ENCODE measurements around the gene MEGF11.

Gene MEGF11

GRCh38 chr15:65962187-65962586 lies 291.4 kb downstream of the MEGF11 start:
- no peak overlapping the region for H3K4me3 Mint-ChIP-seq
- H3K27ac Mint-ChIP-seq, result no peak overlapping the region
- no peaks in the 10 kb centered on the region for H3K4me1 Mint-ChIP-seq (ENCODE audit: low read depth)
- H3K27me3 Mint-ChIP-seq (ENCODE audit: low read depth), result peaks cover 20% of the 10 kb centered on the region
- no peaks in the 10 kb centered on the region for H3K9me3 Mint-ChIP-seq
- no peak for DNase-seq (ENCODE audit: low spot score)
- H3K36me3 Mint-ChIP-seq (ENCODE audit: low read depth), result no peaks in the 10 kb centered on the region

- H3K9me3 Mint-ChIP-seq, result no peaks in the 10 kb centered on the region
- H3K36me3 Mint-ChIP-seq (ENCODE audit: low read depth), result no peaks in the 10 kb centered on the region
- no peaks in the 10 kb centered on the region for H3K4me1 Mint-ChIP-seq (ENCODE audit: low read depth)
- no peak overlapping the region for H3K27ac Mint-ChIP-seq
- H3K4me3 Mint-ChIP-seq, result no peak overlapping the region
- peaks cover 30% of the 10 kb centered on the region for H3K27me3 Mint-ChIP-seq (ENCODE audit: low read depth)
- no peak for DNase-seq (ENCODE audit: low spot score)
Observed at GRCh38 chr15:65960586-65960985, 293.0 kb downstream of the MEGF11 start.

GRCh38 chr15:65958835-65959234 lies 294.7 kb downstream of the MEGF11 start:
- Mint-ChIP-seq H3K4me1 (ENCODE audit: low read depth) (no peaks in the 10 kb centered on the region), H3K9me3 (no peaks in the 10 kb centered on the region), H3K27ac (no peak overlapping the region), H3K4me3 (no peak overlapping the region), H3K36me3 (ENCODE audit: low read depth) (no peaks in the 10 kb centered on the region), H3K27me3 (ENCODE audit: low read depth) (peaks cover 30% of the 10 kb centered on the region)
- DNase-seq (ENCODE audit: low spot score), result no peak

GRCh38 chr15:65957451-65957850 lies 296.1 kb downstream of the MEGF11 start:
- Mint-ChIP-seq H3K4me3 (no peak overlapping the region), H3K27ac (no peak overlapping the region), H3K27me3 (ENCODE audit: low read depth) (peaks cover 23% of the 10 kb centered on the region), H3K4me1 (ENCODE audit: low read depth) (no peaks in the 10 kb centered on the region), H3K9me3 (no peaks in the 10 kb centered on the region), H3K36me3 (ENCODE audit: low read depth) (no peaks in the 10 kb centered on the region)
- DNase-seq (ENCODE audit: low spot score), result no peak

DNA sequence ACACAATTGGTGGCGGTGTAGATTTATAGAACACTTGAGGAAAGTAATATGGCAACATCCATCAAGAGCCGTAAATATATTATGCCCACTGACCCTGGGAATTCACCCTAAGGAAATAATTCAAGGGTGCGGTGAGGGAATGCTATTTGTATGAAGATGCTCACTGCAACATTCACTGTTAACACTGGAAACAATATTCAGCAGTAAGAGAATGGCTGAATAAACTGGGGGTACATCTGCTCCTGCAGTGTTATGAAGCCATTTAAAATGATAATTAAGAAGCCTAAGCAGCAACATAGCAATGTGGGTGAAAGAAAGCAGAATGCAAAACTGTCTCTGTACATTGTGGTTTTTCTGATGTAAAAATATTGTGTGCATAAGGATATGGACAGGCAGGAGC lies 296.7 kb downstream of the MEGF11 start:
- Mint-ChIP-seq H3K9me3 (no peaks in the 10 kb centered on the region), H3K4me1 (ENCODE audit: low read depth) (no peaks in the 10 kb centered on the region), H3K27ac (no peak overlapping the region), H3K27me3 (ENCODE audit: low read depth) (peaks cover 23% of the 10 kb centered on the region), H3K4me3 (no peak overlapping the region), H3K36me3 (ENCODE audit: low read depth) (no peaks in the 10 kb centered on the region)
- DNase-seq (ENCODE audit: low spot score), result no peak

DNA sequence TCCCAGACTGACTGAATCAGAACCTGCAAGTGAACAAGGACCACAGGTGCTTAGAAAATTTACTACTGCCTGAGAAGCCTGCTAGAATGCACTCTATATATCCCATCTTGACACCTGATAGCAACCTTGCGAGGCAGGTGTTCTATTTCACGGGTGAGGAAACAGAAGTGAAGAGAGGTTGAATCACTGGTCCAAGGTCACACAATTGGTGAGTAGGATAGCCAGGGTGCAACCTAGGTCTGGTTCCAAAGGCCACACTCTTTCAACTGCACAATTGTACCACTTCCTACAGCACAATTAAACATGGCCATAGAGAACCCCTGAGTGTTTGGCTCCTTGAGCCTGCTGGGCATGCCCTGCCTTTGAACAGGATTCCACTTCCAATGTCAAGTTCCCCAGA lies 297.2 kb downstream of the MEGF11 start:
- no peaks in the 10 kb centered on the region for H3K36me3 Mint-ChIP-seq (ENCODE audit: low read depth)
- H3K27me3 Mint-ChIP-seq (ENCODE audit: low read depth), result peaks cover 18% of the 10 kb centered on the region
- no peak for DNase-seq (ENCODE audit: low spot score)
- no peak overlapping the region for H3K4me3 Mint-ChIP-seq
- no peak overlapping the region for H3K27ac Mint-ChIP-seq
- no peaks in the 10 kb centered on the region for H3K4me1 Mint-ChIP-seq (ENCODE audit: low read depth)
- no peaks in the 10 kb centered on the region for H3K9me3 Mint-ChIP-seq

GRCh38 chr15:65954289-65954741 lies 299.2 kb downstream of the MEGF11 start:
- Mint-ChIP-seq H3K27ac (no peak overlapping the region), H3K27me3 (ENCODE audit: low read depth) (peaks cover 11% of the 10 kb centered on the region), H3K4me1 (ENCODE audit: low read depth) (no peaks in the 10 kb centered on the region), H3K4me3 (no peak overlapping the region), H3K9me3 (no peaks in the 10 kb centered on the region), H3K36me3 (ENCODE audit: low read depth) (no peaks in the 10 kb centered on the region)
- no peak for DNase-seq (ENCODE audit: low spot score)

DNA sequence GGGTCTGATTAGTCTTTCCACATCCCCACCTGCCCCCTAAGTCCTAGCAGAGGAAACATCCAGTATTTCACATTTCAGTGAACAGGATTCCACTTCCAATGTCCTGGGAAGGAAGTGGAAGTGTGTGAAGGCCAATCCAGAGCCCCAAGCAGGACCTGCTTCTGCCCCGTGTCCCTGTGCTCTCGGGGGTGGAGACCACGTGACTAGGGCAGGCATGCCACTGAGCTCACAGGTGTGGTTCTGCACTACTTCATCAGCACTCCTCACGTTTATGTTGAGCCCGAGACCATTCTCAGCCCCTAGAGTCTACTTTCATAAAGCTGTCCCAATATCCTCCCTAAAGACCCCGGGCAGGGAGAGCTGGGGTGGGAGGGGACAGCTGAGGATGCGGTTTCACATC lies 299.9 kb downstream of the MEGF11 start:
- H3K4me3 Mint-ChIP-seq, result no peak overlapping the region
- no peaks in the 10 kb centered on the region for H3K4me1 Mint-ChIP-seq (ENCODE audit: low read depth)
- H3K27me3 Mint-ChIP-seq (ENCODE audit: low read depth), result peaks cover 15% of the 10 kb centered on the region
- H3K36me3 Mint-ChIP-seq (ENCODE audit: low read depth), result no peaks in the 10 kb centered on the region
- no peak overlapping the region for H3K27ac Mint-ChIP-seq
- H3K9me3 Mint-ChIP-seq, result no peaks in the 10 kb centered on the region
- no peak for DNase-seq (ENCODE audit: low spot score)

GRCh38 chr15:65952391-65953053 lies 301.0 kb downstream of the MEGF11 start:
- H3K4me3 Mint-ChIP-seq, result no peak overlapping the region
- H3K9me3 Mint-ChIP-seq, result no peaks in the 10 kb centered on the region
- H3K36me3 Mint-ChIP-seq (ENCODE audit: low read depth), result no peaks in the 10 kb centered on the region
- H3K27ac Mint-ChIP-seq, result no peak overlapping the region
- DNase-seq (ENCODE audit: low spot score), result no peak
- H3K27me3 Mint-ChIP-seq (ENCODE audit: low read depth), result peaks cover 15% of the 10 kb centered on the region
- H3K4me1 Mint-ChIP-seq (ENCODE audit: low read depth), result no peaks in the 10 kb centered on the region

DNA sequence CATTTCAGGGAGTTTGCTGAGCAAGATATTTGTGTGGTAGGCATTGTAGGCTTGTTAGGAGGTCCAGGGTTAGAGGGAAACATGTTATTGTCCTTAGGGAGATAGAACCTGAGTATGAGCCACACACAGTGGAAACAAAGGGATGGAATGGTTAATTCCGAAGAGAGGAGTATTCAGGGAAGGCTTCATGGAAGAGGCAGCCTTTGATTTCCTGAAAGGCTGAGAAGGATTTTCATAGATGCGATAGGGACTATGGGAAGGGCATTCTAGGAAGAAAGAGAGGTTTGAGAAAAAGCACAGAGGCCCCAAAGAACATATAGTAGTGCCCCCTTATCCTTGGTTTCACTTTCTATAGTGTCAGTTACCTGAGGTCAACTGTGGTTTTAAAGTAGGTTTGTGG lies 302.5 kb downstream of the MEGF11 start:
- Mint-ChIP-seq H3K27ac (no peak overlapping the region), H3K4me3 (no peak overlapping the region), H3K4me1 (ENCODE audit: low read depth) (no peaks in the 10 kb centered on the region), H3K27me3 (ENCODE audit: low read depth) (peaks cover 11% of the 10 kb centered on the region), H3K9me3 (no peaks in the 10 kb centered on the region), H3K36me3 (ENCODE audit: low read depth) (no peaks in the 10 kb centered on the region)
- DNase-seq (ENCODE audit: low spot score), result no peak

DNA sequence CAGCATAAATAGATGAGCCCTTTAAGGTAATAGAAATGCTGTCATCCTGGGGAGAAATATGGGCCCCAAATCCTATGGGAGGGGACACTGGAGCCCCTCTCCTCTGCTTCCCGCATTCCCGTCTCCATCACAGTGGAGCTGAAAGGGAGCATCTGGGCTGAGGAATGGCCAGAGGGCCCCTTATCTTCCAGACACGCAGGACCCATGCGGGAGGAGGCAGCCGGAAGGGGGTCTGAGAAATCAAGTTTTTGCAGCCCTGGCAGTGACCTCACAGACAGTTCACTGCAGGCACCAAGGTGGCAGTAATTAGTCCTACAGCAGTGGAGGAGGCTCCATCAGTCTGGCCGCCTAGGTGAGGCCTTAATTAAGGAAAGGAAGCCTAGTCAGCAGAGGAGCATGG lies 304.1 kb downstream of the MEGF11 start:
- H3K4me3 Mint-ChIP-seq, result no peak overlapping the region
- H3K4me1 Mint-ChIP-seq (ENCODE audit: low read depth), result no peaks in the 10 kb centered on the region
- no peaks in the 10 kb centered on the region for H3K9me3 Mint-ChIP-seq
- peaks cover 8% of the 10 kb centered on the region for H3K27me3 Mint-ChIP-seq (ENCODE audit: low read depth)
- DNase-seq (ENCODE audit: low spot score), result no peak
- no peaks in the 10 kb centered on the region for H3K36me3 Mint-ChIP-seq (ENCODE audit: low read depth)
- H3K27ac Mint-ChIP-seq, result no peak overlapping the region

DNA sequence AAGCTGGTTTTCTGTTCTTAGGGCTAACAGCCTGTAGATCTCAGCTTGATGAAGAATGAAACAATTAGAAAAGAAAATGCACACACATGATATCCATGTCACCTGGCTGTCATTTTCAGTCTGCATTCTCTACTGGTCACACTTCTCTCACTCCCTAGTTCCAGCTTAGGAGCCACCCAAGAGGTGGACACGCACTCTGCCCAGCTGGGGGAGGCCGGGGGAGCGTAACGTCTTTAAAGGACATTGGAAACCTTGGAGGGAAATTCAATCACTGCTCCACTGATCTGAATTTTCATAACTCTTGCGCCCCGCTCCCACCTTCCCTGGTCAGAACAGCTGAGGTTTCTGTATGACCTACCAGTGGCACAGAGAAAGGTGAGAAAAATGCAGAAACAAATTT lies 304.5 kb downstream of the MEGF11 start:
- Mint-ChIP-seq H3K4me1 (ENCODE audit: low read depth) (no peaks in the 10 kb centered on the region), H3K27ac (no peak overlapping the region), H3K9me3 (no peaks in the 10 kb centered on the region), H3K4me3 (no peak overlapping the region), H3K27me3 (ENCODE audit: low read depth) (peaks cover 11% of the 10 kb centered on the region), H3K36me3 (ENCODE audit: low read depth) (no peaks in the 10 kb centered on the region)
- no peak for DNase-seq (ENCODE audit: low spot score)

DNA sequence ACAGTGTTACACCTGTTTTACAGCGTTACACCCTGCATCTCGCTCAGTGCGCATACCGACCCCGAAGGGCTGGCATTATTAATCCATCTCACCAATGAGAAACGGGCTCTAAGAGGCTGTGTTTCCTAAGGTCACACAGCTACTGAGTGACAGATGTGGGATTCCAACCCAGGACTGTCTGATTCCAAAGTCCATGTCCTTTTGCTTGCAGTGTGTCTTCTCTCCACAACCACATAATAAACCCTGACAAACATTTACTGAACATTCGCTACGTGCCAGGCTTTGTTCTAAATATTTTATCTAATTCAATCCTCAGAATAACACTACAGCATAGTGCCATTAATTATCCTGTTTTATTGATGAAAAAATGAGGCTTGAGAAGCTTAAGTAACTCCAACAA lies 305.2 kb downstream of the MEGF11 start:
- H3K27me3 Mint-ChIP-seq (ENCODE audit: low read depth), result peaks cover 17% of the 10 kb centered on the region
- no peaks in the 10 kb centered on the region for H3K9me3 Mint-ChIP-seq
- DNase-seq (ENCODE audit: low spot score), result no peak
- no peak overlapping the region for H3K27ac Mint-ChIP-seq
- H3K36me3 Mint-ChIP-seq (ENCODE audit: low read depth), result no peaks in the 10 kb centered on the region
- no peaks in the 10 kb centered on the region for H3K4me1 Mint-ChIP-seq (ENCODE audit: low read depth)
- no peak overlapping the region for H3K4me3 Mint-ChIP-seq

GRCh38 chr15:65947041-65947440 lies 306.5 kb downstream of the MEGF11 start:
- DNase-seq (ENCODE audit: low spot score), result no peak
- H3K4me1 Mint-ChIP-seq (ENCODE audit: low read depth), result peaks cover 6% of the 10 kb centered on the region
- no peaks in the 10 kb centered on the region for H3K36me3 Mint-ChIP-seq (ENCODE audit: low read depth)
- peaks cover 19% of the 10 kb centered on the region for H3K27me3 Mint-ChIP-seq (ENCODE audit: low read depth)
- H3K27ac Mint-ChIP-seq, result no peak overlapping the region
- H3K4me3 Mint-ChIP-seq, result no peak overlapping the region
- H3K9me3 Mint-ChIP-seq, result no peaks in the 10 kb centered on the region

GRCh38 chr15:65945616-65946015 lies 307.9 kb downstream of the MEGF11 start:
- no peaks in the 10 kb centered on the region for H3K36me3 Mint-ChIP-seq (ENCODE audit: low read depth)
- no peak overlapping the region for H3K27ac Mint-ChIP-seq
- H3K4me3 Mint-ChIP-seq, result no peak overlapping the region
- H3K27me3 Mint-ChIP-seq (ENCODE audit: low read depth), result peaks cover 24% of the 10 kb centered on the region
- no peaks in the 10 kb centered on the region for H3K9me3 Mint-ChIP-seq
- peaks cover 12% of the 10 kb centered on the region for H3K4me1 Mint-ChIP-seq (ENCODE audit: low read depth)
- DNase-seq (ENCODE audit: low spot score), result no peak

Data from T-helper 2 cell treated with Interferon-gamma antibody and Interleukin-4, amounts not matched to agents 5 μg/mL and 100 μg/mL, for 36 hours (primary cell).